Astrocyte of the cerebellum (primary cell): ENCODE results near the gene ATL3.
"Not testable (repeated sequence)": the region's sequence is repeated elsewhere in the genome, so short reads cannot be mapped to it uniquely, and the experiment has no call there.

ENCODE experiments used
- DNase-seq: peaks from one replicate; pipeline ENCODE4 v3.0.0-alpha.2; 2011; ENCODE audit warnings: low read depth
- H3K4me3 ChIP-seq: 2 replicates; pipeline ENCODE4 v1.5.1; 2011; ENCODE audit warnings: mild to moderate bottlenecking, low read depth, low read length, moderate library complexity
- in situ Hi-C: cut with HindIII; loops from 2 replicates; pipeline ENCODE4 v1.10.0; 2017; ENCODE audit warnings: low sequenced_read_pairs
- TF ChIP-seq, protein P1 (sequence below): IDR thresholded peaks from 2 replicates; pipeline ENCODE4 v1.5.1; 2012; ENCODE audit warnings: low read length, low read depth, moderate library complexity, mild to moderate bottlenecking; ENCODE audit errors: missing control alignments

ATL3 gene

DNA sequence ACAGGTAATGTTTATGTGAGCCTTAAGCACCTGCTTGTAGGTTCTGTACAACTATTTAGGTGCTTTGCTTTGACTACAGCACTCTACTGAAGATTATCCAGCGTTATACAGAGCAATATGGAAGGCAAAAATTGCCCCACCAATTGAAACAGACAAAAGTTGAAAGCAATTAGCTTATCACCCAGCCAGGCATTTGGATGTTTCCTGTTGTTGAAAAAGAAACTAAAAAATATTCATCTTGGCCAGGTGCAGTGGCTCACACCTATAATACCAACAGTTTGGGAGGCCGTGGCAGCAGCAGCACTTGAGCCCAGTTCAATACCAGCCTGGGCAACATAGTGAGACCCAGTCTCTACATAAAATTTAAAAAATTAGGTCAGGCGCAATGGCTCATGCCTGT lies 18.5 kb downstream of the ATL3 start:
- in situ Hi-C loops: no loop called here
- no peak overlapping the region for H3K4me3 ChIP-seq
- no peak for DNase-seq
- TF ChIP-seq, protein P1, sequence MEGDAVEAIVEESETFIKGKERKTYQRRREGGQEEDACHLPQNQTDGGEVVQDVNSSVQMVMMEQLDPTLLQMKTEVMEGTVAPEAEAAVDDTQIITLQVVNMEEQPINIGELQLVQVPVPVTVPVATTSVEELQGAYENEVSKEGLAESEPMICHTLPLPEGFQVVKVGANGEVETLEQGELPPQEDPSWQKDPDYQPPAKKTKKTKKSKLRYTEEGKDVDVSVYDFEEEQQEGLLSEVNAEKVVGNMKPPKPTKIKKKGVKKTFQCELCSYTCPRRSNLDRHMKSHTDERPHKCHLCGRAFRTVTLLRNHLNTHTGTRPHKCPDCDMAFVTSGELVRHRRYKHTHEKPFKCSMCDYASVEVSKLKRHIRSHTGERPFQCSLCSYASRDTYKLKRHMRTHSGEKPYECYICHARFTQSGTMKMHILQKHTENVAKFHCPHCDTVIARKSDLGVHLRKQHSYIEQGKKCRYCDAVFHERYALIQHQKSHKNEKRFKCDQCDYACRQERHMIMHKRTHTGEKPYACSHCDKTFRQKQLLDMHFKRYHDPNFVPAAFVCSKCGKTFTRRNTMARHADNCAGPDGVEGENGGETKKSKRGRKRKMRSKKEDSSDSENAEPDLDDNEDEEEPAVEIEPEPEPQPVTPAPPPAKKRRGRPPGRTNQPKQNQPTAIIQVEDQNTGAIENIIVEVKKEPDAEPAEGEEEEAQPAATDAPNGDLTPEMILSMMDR: no peak

DNA sequence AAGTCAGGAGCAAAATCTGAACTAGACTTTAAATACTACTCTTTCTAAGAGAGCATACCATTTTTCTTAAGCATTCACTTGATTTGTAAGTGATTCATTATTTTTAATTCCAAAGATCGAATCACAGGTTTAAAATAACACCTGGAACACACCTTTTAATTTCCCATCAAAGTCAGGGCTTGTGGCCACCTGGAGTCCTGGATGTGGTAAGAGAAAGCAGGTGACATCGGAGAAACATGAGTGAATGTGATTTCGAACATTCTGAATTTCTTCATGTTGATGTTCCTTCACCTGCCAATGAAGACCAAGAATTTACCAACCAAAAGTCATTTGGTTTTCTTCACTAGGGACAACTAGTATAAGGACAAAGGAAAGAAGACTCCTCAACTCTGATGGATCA lies 28.0 kb downstream of the ATL3 start:
- H3K4me3 ChIP-seq: no peak overlapping the region
- in situ Hi-C loops: no loop called here
- no peak for DNase-seq
- TF ChIP-seq, protein P1: no peak

DNA sequence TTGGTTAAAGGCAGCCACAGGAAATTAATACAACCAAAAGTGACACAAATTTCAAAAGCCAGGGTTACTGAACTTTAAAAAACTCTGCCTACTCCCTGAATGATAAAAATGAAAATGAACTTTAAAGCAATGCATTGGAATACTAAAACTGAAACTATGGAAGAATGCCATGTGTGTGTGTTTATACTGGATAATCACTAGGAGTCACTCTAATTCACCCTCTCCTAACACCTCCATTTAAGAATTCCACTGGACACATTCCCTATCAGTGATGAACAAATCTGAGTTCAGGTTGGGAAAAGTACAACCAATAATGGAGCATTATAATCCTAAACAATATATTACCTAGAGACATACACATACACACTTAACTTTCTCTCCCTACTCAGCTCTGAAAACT lies 29.4 kb downstream of the ATL3 start:
- H3K4me3 ChIP-seq: no peak overlapping the region
- TF ChIP-seq, protein P1: peak; percentile 13
- in situ Hi-C loops: no loop called here
- DNase-seq: peak; percentile 11

DNA sequence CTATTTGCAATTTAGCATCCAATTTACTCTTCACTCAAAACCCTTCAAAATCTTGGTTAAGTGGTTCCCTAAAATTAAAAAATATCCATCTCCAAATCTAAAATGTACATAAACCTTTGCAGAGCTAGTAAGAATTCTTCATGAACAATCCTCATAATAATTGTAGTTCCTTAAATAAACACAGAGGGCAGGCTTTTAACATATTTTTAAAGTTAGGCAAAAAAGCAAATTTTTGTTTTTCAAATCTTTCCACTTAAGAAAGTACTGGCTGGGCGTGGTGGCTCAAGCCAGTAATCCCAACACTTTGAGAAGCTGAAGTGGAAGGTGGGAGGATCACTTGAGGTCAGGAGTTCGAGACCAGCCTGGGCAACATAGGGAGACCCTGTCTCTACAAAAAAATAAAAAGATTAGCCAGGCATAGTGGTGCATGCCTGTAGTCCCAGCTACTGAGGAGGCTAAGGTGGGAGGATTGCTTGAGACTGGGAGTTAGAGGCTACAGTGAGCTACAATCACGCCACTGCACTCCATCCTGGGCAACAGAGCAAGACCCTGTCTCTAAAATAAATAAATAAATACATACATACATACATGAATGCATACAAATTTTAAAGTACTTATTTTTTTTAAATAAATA lies 31.9 kb downstream of the ATL3 start:
- no peak for DNase-seq
- TF ChIP-seq, protein P1: no peak
- in situ Hi-C loops: no loop called here
- H3K4me3 ChIP-seq: no peak overlapping the region

DNA sequence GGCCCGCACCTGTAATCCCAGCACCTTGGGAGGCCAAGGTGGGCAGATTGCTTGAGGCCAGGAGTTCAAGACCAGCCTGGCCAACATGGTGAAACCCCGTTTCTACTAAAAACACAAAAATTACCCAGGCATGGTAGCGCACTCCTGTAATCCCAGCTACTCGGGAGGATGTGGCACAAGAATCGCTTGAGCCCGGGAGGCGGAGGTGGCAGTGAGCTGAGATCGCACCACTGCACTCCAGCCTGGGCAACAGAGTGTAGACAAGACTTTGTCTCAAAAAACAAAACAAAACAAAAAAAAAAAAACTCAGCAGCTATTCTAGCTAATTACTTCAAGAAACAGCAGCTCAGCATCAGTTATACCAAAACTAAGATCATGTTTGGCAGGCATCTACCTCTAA lies 32.7 kb downstream of the ATL3 start:
- DNase-seq, in situ Hi-C loops, H3K4me3 ChIP-seq: not testable (repeated sequence)

DNA sequence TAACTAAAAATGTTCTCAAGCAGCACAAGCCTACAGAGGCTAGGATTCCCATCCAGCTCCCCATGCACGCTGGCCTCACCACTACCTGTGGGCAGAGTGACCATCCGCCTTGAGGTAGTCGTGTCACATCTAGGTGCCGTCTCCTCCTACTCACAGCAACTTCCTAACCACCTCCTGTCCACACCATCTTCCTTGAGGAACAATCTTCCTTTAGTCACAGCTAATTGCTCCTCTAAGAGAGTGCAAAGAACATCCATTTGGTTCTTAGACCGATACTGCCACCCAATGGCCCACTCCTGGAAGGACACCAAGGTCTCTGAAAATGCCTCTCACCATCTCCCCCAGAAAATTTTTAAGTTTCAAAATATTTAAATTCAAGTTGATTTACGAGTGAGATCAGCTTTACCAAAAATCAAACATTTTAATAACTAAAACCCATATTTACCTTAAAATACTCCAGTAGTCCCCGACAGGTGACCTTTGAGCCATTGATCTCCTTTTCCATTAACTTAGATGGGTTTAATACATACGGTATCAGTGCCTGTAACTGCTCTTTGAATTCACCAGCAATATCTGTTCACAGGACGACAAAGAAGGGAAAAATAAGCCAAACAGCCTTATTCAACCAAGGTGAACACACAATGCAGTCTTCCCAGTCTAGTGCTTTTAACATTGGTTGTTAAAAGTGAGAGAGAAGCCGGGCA lies 35.3 kb downstream of the ATL3 start:
- TF ChIP-seq, protein P1: peak; percentile 87
- in situ Hi-C loops: no loop called here
- no peak overlapping the region for H3K4me3 ChIP-seq
- peak; percentile 45 for DNase-seq

DNA sequence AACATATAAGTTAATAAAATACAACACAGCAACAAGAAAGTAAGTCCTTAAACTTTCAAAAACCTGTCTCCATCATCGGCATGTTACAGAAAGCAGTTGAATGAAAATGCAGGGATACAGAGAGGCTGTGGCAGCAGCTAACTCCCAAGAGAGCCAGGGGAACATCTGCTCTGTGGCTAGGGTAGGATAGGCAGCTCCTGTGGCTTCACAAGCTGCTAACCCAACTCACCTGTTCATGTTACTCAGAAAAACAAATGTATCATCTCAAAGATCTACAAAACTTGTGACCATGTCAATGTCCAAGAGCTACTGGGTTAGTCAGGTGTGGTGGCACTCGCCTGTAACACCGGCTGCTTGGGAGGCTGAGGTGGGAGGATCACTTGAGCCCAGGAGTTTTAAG lies 41.8 kb downstream of the ATL3 start:
- in situ Hi-C loops: loop anchor here (5.0 kb wide), 1 partner anchor 147 kb away; no protein-coding TSS in a partner anchor
- no peak for DNase-seq
- TF ChIP-seq, protein P1: no peak
- no peak overlapping the region for H3K4me3 ChIP-seq
